Stromal cell of bone marrow (primary cell): ENCODE results near the gene MUSK.

Experiments
- DNase-seq: peaks from one replicate; pipeline ENCODE4 v3.0.0-alpha.2; 2012; ENCODE audit warnings: low read depth

The MUSK gene

GRCh38 chr9:110695846-110696245 lies 27.3 kb downstream of the MUSK start:
- peak; percentile 91 for DNase-seq

DNA sequence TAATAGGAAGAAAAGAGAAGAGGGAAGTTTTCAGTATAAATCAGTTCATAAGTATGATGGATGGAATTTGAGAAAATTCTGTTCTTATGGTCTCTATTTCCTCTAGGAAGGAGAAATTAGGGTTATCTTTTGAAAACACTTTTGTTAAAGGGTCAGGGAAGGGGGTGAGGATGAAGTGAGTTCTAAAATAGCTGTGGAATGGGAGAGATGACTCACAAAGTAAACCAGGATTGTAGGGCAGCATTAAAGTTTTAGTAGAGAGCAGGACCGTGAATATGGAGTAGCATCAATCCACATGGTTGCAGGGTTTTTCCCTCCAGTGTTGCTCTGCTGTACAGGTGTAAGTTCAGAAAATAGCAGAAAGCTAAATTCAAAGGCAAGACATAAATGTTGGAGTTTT lies 32.4 kb downstream of the MUSK start:
- peak; percentile 49 for DNase-seq

DNA sequence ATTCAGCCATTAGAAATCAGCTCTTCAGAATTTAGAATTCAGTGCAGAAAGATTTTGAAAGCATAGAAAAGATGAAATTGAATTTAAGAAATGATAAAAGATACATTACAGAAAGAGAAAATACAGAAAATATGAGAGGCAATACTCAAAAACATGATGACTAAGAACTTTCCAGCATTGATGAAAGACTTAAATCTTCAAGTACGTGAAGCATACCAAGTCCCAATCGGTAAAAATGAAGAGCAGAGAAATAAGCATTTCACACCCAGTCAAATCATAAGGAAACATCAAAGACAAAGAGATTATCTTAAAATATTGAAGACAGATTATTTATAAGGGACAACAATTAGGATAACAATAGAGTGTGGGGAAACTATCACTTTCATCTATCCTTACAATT lies 35.1 kb downstream of the MUSK start:
- DNase-seq, result no peak

GRCh38 chr9:110707419-110707818 lies 38.8 kb downstream of the MUSK start:
- no peak for DNase-seq

DNA sequence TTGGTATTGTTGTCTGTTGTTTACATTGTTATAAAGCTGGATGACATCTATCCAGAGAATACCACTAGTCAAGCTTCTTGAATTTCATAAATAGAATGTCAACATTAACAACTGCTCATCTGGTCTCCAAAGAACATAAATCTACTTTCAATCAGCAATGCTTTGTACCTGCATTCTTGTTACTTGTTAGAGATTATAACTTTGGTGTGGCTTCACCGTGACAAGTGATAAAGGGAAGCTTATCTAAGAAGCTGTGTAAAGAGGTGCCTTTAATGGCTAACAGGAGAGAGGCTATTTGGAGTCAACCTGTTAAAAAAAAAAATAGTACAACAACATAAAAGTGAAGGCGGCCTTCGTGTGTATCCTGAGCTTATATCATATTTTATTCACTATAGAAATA lies 41.8 kb downstream of the MUSK start:
- no peak for DNase-seq

DNA sequence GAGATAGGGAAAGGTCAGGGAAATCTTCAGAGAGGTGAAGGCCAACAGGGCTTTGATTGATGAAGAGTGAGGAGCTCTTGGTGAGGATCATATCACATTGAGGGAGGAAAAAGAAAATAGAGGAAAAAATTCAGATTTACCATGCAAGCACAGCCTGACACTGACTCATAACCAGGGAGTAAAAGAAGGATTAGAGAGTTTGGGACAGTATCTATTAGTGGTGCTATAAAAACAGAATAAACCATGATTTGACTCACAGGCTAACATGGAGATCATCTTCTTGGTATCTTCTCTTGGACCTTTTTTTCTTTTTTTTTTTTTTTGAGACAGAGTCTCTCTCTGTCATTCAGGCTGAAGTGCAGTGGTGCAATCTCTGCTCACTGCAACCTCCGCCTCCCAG lies 44.4 kb downstream of the MUSK start:
- DNase-seq, result peak; percentile 69

GRCh38 chr9:110714314-110714713 lies 45.7 kb downstream of the MUSK start:
- DNase-seq, result no peak

DNA sequence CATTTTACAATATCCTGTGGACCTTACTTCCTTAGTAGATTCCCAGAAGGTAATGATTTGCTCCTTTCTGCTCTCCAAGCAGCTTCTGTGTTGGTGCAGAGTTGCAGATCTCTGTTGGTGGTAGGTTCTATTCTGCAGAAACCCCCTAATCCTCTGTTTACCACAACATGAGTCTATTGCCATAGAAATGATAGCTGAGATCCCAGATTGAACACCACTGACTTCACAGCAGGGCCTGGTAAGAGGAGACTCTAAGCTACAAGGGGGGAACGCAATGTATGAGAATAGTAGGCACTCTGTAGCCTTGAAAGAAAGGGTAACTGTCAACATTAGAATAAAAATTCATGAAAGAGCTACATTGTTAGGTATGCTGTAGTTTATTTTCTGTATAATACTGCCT lies 59.5 kb downstream of the MUSK start:
- DNase-seq, result no peak

GRCh38 chr9:110729641-110730040 lies 61.0 kb downstream of the MUSK start:
- no peak for DNase-seq

DNA sequence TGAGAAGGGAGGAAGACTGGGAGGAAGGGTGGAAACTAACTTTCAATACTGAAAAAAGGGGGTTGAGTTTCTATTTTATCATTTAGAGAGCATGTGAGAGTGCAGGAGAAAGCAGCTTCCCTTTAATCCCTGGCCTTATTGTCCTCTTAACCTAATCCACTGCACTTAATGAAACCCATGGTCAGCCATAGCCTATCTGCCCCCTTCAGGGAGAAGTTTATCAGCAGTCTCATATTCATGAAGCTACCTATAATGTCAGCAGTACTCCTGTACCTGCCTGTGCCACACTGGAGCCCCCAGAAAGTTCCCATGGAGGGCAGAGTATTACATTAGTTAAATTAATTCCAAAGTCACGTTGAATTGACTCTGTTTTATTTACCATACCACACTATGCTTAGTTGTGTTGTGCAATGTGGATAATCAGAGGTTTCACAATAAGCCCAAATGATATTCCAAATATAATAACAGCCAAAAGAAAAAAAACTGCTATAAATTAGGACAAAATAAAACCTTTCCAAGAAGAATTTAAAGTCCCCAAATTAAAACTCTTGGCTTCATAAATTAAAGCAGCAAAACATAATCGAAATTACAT lies 62.9 kb downstream of the MUSK start:
- DNase-seq, result no peak

DNA sequence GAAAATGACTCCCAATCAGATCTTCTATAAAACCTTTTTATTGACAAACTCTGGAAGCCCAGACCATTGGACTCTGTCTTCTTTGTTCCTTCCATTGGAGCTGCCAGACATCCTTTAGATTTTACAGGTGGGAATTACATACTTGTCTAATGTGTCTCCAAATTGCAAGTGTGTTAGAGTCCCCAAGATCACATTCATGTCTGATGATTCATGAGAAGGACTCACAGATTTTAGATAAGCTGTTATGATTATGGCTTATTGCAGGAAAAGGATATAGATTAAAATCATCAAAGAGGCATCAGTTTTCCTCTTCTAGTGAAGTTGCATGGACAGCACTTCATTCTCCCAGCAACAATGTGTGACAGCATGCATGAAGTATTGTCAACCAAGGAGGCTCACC lies 70.4 kb downstream of the MUSK start:
- DNase-seq, result no peak

GRCh38 chr9:110742741-110743371 lies 74.3 kb downstream of the MUSK start:
- peak; percentile 87 for DNase-seq

DNA sequence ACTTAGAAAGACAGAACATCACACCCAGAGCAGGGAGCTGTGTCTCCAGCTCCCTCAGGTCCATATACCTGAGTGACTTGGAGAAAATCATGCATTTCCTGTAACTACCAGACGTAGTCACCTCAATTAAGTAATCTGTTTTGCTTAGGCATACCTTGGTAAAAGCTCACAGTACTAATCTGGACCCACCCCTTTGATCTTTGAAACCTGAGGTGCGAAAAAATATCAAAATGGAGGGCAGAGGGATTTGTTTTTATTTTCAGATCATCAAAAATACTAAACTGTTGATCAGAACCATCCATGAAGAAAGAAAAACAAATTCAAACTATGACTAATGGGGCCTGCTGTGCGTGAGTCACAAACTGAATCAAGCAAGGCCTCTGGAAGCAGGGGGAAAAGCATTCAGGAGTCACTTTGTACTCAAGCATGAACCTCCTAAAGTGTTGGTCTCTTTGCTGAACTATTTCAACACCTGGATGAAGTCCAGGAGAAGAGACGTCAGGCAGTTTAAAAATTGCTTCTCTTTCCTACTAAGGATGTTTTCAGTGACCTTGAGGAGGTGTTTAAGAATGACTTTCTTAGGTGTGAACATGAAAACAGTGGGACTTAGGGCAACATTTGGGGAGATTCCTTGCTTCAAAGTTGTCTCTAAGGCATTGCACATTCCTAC lies 76.3 kb downstream of the MUSK start:
- peak; percentile 98 for DNase-seq

DNA sequence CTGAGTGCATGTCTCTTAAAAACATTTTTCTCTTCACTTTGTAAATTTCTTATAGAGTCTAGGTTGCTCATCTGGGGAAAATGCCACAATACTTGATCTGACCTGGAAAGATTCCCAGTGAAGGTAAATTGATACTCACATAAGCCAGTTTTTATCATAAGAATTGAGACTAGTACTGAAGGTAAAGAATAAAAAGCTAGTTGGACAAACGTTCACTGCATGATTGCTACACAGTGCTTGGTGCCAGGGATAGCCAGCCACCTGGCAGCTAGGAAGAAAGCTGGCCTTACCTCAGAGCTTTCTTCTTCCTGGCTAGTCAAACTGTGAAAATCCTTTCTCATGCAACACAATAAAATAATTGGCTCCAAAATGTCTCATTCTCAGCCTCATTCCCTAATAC lies 77.1 kb downstream of the MUSK start:
- DNase-seq, result no peak

DNA sequence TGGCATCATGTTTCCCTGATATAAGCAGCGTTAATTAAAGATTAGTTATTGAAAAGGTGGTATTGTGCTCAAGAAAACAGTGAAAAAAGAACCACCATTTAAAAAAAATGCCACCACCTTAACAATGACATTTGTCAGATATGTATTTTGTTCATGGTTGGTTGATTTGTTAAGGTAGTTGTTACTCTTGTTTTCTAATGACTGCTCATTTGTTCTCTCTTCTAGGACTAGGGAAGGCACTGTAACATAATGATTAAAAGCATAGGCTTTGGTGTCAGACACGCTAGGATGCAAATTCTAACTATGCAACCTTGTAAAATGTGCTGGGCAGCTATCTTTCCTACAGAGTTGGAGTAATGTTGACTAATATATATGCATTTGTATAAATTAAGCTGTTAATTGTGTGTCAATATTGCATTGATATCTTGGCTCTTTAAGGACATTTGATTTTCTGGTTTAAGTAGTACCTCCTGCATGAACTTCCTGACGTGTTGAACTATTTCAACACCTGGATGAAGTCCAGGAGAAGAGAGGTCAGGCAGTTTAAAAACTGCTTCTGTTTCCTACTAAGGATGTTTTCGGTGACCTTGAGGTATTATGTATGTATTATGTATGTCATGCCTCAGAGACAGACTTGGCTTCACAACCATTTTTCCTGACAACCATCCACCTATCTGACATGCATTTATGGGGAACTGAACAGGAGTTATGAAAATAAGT lies 77.8 kb downstream of the MUSK start:
- no peak for DNase-seq

DNA sequence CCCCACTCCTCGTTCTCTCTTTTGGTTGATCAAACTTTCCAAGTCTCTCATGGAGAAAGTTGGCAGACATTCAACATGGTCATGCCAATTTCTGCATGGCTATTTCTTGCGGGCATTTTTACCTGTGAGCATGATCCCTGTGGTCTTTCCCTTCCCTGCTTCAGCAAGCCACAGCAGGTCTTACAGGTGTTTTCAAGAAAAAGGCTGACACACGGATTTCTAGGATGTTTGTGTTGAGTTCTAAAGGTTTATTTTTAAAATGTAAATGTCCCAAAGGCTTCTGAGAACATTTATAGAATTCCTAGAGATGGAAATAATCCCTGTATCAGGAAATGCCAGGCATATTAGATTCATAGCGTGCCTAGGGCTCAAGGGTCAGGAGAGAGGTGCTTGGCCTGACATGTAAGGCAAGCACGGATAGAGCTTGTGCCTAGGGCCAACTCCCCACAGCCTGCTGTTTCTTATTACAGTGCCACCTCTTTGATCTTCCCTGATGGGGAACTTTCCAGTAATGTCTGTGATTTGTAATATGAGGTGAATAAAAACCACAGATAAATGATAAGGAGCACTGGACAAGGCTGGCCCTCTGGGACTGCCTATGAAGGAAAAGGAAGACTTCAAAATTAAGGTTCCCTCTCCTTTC lies 79.8 kb downstream of the MUSK start:
- DNase-seq, result no peak

- peak; percentile 57 for DNase-seq
Measured at GRCh38 chr9:110750272-110750671, 81.7 kb downstream of the MUSK start.

GRCh38 chr9:110751971-110752370 lies 83.4 kb downstream of the MUSK start:
- DNase-seq, result no peak

DNA sequence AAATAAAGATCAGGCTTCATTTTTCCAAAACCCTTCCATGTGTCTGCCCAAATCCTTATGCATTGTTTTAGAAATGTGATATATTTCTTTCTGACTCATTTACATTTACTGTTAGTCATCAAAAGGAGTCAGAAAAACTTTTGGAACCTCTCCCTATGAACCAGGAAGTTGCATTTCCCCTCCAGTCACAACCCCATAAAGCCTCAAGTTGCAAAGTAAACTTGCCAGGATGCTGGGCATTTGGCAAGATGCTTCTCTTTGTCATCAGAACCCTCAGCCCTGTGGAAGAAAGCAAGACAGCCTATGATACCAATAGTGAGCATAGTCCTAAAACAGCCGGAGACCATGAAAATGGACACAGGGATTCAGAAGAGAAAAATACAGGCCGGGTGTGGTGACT lies 84.2 kb downstream of the MUSK start:
- DNase-seq, result peak; percentile 99

GRCh38 chr9:110753731-110754231 lies 85.2 kb downstream of the MUSK start:
- peak; percentile 82 for DNase-seq

DNA sequence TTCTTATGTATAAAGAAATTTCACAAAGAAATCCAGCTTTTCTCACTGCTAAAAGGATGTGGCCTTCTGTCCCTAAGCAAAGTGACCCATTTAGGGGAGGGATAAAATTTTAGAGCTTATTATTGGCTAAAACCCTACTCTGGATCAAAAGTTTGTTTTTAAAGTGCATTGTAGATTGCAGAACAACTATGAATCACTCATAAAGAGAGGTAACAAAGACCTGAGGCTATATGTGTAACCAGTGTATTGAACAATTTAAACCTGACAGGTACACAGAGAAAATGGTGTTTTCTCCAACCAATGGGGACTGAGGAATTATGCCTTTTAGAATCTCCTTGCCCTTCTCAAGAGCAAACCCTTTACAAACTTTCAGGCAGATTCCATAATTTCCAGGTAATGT lies 86.6 kb downstream of the MUSK start:
- DNase-seq, result no peak

DNA sequence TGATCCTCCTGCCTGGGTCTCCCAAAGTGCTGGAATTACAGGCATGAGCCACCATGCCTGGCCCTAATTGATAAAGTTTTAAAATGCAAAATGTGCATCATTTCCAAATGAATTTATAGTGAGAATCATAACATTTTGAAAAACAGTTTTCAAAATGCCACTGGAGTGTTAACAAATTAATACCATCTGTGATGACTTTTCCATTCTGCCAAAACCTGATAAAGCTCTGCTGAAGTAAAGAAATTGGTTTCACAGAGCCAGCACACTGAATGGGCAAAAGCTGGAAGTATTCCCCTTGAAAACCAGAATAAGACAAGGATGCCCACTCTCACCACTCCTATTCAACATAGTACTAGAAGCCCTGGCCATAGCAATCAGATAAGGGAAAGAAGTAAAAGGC lies 89.6 kb downstream of the MUSK start:
- DNase-seq, result no peak
